ENCODE data around the gene DUT. TPM values are rescaled to one million over a fixed set of nuclear protein-coding genes. Genes with fewer than 3 reads are reported as not detected.

The DUT gene
- total and polyA plus RNA-seq, 2 experiments from 2014 or later: 82.5 to 420 TPM

DNA sequence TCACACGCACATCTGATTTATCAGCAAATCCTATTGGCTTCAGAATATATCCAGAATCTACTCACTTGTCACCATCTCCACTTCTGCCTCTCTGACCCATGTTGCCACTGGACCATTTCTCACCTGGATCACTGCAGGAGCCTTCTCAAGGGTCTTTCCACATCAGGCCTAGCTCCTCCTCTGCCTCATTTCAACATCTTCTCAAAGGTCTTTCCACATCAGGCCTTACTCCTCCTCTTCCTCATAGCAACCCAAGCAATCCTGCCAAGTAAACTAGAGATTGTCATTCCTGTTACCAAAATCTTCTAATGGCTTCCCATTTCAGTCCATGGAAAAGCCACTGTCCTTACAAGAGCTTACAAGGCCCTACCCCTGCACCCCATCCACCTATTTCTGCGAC, 18.0 kb upstream of the DUT start:
- no peak overlapping the region for H3K27ac ChIP-seq (ENCODE audit: low read depth)
- H3K9me2 ChIP-seq (ENCODE audit: insufficient read depth): peaks cover 9% of the 10 kb centered on the region; the same call in 1 of the 2 replicates
- H3K4me3 ChIP-seq: no peak overlapping the region
- H3K79me2 ChIP-seq (replicated peaks; ENCODE audit: insufficient read depth): no peaks in the 10 kb centered on the region
- no peaks in the 10 kb centered on the region for H3F3A ChIP-seq (replicated peaks; ENCODE audit: low read depth)
- no peaks in the 10 kb centered on the region for H3K27me3 ChIP-seq (ENCODE audit: insufficient read depth)
- no peaks in the 10 kb centered on the region for H4K20me1 ChIP-seq (replicated peaks; ENCODE audit: insufficient read depth)
- Mint-ChIP-seq H3K36me3 (ENCODE audit: low read depth) (no peaks in the 10 kb centered on the region; the same call in 2 of the 3 replicates), H3K27ac (no peak overlapping the region), H3K27me3 (ENCODE audit: insufficient read depth, low read depth, poor library complexity) (peaks cover 2% of the 10 kb centered on the region), H3K9me3 (no peaks in the 10 kb centered on the region), H3K4me1 (peaks cover 33% of the 10 kb centered on the region), H3K4me3 (no peak overlapping the region)
- peaks cover 7% of the 10 kb centered on the region; the same call in 1 of the 2 replicates for H3K4me1 ChIP-seq (ENCODE audit: insufficient read depth)
- H2AFZ ChIP-seq: no peak overlapping the region; the same call in 1 of the 2 replicates
- TF ChIP-seq STAT1 (IDR thresholded peaks at IDR 0.05; ENCODE audit: unreplicated experiment) (no peak), ZNF114 (CRISPR knock-in tag; IDR thresholded peaks at IDR 0.05) (no peak), NANOG (IDR thresholded peaks at IDR 0.05; ENCODE audit: borderline replicate concordance) (no peak), EZH2phosphoT487 (IDR thresholded peaks at IDR 0.05; ENCODE audit: unreplicated experiment) (no peak), CREB1 (CRISPR knock-in tag; IDR thresholded peaks at IDR 0.05; ENCODE audit: low read depth) (no peak), JUNB (IDR thresholded peaks at IDR 0.05; ENCODE audit: unreplicated experiment) (no peak), EZH2 (IDR thresholded peaks at IDR 0.05; ENCODE audit: low read depth, unreplicated experiment) (no peak), ZNF331 (CRISPR knock-in tag; IDR thresholded peaks at IDR 0.05; ENCODE audit: low read depth) (no peak)
- TF ChIP-seq, protein P1, sequence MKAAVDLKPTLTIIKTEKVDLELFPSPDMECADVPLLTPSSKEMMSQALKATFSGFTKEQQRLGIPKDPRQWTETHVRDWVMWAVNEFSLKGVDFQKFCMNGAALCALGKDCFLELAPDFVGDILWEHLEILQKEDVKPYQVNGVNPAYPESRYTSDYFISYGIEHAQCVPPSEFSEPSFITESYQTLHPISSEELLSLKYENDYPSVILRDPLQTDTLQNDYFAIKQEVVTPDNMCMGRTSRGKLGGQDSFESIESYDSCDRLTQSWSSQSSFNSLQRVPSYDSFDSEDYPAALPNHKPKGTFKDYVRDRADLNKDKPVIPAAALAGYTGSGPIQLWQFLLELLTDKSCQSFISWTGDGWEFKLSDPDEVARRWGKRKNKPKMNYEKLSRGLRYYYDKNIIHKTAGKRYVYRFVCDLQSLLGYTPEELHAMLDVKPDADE (IDR thresholded peaks at IDR 0.05): no peak
- TF ChIP-seq, protein P2, sequence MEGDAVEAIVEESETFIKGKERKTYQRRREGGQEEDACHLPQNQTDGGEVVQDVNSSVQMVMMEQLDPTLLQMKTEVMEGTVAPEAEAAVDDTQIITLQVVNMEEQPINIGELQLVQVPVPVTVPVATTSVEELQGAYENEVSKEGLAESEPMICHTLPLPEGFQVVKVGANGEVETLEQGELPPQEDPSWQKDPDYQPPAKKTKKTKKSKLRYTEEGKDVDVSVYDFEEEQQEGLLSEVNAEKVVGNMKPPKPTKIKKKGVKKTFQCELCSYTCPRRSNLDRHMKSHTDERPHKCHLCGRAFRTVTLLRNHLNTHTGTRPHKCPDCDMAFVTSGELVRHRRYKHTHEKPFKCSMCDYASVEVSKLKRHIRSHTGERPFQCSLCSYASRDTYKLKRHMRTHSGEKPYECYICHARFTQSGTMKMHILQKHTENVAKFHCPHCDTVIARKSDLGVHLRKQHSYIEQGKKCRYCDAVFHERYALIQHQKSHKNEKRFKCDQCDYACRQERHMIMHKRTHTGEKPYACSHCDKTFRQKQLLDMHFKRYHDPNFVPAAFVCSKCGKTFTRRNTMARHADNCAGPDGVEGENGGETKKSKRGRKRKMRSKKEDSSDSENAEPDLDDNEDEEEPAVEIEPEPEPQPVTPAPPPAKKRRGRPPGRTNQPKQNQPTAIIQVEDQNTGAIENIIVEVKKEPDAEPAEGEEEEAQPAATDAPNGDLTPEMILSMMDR (conservative IDR thresholded peaks at IDR 0.05; ENCODE audit: low read depth in 2 of 2): no peak
- TF ChIP-seq, protein P3, sequence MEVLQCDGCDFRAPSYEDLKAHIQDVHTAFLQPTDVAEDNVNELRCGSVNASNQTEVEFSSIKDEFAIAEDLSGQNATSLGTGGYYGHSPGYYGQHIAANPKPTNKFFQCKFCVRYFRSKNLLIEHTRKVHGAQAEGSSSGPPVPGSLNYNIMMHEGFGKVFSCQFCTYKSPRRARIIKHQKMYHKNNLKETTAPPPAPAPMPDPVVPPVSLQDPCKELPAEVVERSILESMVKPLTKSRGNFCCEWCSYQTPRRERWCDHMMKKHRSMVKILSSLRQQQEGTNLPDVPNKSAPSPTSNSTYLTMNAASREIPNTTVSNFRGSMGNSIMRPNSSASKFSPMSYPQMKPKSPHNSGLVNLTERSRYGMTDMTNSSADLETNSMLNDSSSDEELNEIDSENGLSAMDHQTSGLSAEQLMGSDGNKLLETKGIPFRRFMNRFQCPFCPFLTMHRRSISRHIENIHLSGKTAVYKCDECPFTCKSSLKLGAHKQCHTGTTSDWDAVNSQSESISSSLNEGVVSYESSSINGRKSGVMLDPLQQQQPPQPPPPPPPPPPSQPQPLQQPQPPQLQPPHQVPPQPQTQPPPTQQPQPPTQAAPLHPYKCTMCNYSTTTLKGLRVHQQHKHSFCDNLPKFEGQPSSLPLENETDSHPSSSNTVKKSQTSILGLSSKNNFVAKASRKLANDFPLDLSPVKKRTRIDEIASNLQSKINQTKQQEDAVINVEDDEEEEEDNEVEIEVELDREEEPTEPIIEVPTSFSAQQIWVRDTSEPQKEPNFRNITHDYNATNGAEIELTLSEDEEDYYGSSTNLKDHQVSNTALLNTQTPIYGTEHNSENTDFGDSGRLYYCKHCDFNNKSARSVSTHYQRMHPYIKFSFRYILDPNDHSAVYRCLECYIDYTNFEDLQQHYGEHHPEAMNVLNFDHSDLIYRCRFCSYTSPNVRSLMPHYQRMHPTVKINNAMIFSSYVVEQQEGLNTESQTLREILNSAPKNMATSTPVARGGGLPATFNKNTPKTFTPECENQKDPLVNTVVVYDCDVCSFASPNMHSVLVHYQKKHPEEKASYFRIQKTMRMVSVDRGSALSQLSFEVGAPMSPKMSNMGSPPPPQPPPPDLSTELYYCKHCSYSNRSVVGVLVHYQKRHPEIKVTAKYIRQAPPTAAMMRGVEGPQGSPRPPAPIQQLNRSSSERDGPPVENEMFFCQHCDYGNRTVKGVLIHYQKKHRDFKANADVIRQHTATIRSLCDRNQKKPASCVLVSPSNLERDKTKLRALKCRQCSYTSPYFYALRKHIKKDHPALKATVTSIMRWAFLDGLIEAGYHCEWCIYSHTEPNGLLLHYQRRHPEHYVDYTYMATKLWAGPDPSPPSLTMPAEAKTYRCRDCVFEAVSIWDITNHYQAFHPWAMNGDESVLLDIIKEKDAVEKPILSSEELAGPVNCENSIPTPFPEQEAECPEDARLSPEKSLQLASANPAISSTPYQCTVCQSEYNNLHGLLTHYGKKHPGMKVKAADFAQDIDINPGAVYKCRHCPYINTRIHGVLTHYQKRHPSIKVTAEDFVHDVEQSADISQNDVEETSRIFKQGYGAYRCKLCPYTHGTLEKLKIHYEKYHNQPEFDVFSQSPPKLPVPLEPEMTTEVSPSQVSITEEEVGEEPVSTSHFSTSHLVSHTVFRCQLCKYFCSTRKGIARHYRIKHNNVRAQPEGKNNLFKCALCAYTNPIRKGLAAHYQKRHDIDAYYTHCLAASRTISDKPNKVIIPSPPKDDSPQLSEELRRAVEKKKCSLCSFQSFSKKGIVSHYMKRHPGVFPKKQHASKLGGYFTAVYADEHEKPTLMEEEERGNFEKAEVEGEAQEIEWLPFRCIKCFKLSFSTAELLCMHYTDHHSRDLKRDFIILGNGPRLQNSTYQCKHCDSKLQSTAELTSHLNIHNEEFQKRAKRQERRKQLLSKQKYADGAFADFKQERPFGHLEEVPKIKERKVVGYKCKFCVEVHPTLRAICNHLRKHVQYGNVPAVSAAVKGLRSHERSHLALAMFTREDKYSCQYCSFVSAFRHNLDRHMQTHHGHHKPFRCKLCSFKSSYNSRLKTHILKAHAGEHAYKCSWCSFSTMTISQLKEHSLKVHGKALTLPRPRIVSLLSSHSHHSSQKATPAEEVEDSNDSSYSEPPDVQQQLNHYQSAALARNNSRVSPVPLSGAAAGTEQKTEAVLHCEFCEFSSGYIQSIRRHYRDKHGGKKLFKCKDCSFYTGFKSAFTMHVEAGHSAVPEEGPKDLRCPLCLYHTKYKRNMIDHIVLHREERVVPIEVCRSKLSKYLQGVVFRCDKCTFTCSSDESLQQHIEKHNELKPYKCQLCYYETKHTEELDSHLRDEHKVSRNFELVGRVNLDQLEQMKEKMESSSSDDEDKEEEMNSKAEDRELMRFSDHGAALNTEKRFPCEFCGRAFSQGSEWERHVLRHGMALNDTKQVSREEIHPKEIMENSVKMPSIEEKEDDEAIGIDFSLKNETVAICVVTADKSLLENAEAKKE (CRISPR knock-in tag; IDR thresholded peaks at IDR 0.05): no peak
- TF ChIP-seq, protein P4, sequence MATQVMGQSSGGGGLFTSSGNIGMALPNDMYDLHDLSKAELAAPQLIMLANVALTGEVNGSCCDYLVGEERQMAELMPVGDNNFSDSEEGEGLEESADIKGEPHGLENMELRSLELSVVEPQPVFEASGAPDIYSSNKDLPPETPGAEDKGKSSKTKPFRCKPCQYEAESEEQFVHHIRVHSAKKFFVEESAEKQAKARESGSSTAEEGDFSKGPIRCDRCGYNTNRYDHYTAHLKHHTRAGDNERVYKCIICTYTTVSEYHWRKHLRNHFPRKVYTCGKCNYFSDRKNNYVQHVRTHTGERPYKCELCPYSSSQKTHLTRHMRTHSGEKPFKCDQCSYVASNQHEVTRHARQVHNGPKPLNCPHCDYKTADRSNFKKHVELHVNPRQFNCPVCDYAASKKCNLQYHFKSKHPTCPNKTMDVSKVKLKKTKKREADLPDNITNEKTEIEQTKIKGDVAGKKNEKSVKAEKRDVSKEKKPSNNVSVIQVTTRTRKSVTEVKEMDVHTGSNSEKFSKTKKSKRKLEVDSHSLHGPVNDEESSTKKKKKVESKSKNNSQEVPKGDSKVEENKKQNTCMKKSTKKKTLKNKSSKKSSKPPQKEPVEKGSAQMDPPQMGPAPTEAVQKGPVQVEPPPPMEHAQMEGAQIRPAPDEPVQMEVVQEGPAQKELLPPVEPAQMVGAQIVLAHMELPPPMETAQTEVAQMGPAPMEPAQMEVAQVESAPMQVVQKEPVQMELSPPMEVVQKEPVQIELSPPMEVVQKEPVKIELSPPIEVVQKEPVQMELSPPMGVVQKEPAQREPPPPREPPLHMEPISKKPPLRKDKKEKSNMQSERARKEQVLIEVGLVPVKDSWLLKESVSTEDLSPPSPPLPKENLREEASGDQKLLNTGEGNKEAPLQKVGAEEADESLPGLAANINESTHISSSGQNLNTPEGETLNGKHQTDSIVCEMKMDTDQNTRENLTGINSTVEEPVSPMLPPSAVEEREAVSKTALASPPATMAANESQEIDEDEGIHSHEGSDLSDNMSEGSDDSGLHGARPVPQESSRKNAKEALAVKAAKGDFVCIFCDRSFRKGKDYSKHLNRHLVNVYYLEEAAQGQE (IDR thresholded peaks at IDR 0.05; ENCODE audit: unreplicated experiment): no peak
- DNase-seq (ENCODE audit: low spot score) (no peak), ATAC-seq (no peak)
- H3K4me2 ChIP-seq: no peak overlapping the region
- H3K36me3 ChIP-seq (ENCODE audit: insufficient read depth): no peaks in the 10 kb centered on the region
